ENCODE results near the gene NT5DC3. TPM values are rescaled to one million over a fixed set of nuclear protein-coding genes. Genes with fewer than 3 reads are reported as not detected.

NT5DC3 gene
- total RNA-seq, 1 experiment from 2014 or later: 9.5 TPM

DNA sequence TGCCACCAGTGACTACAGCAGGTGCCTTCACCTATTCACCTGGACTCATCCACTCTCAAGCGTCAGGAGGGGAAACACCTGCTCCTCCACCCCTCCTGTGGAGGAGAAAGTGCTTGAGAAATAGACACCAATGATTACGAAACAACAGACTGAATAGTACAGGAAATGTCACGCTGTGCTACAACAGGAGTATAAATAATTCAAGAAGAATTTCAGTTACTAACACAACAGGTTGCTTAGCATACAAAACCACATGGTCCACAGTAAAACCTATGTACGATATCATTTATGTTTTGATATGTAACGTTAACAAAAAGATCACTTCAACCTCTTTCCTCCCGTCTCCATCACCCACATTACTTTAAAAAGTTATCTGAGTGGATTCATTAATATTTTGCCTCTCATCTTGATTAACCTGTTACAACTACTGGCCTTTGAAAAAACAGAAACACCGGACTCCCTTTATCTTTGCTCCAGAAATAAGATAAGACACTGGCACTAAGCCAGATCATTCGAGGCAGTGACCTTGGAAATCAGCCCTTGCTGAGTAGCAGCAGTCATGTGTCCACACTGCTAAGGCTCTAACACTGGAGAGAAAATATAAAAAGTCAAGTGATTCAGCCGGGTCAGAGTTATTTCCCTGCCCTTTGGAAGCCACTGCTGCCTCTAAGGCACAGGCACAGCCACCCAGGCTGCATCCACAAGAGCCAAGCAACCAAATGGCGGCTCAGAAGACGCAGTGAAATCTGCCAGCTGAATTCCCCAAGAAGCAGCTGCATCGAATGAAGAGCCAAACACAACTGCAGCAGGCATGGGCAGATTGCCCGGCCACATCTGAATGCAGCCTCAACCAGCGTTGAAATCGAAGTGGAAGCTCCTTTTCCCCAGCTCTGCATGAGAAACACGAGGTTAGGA lies 40.9 kb downstream of the NT5DC3 start:
- Histone ChIP-seq H3K4me1 (peaks cover 15% of the 10 kb centered on the region), H3K9me3 (no peaks in the 10 kb centered on the region), H3K27me3 (replicated peaks; ENCODE audit: control insufficient read depth, insufficient read depth, low read length) (no peaks in the 10 kb centered on the region), H3K4me3 (ENCODE audit: low read depth, low read length) (no peak overlapping the region), H3K36me3 (ENCODE audit: control insufficient read depth, insufficient read depth, low read length) (no peaks in the 10 kb centered on the region)
- no peak overlapping the region for H3K27ac Mint-ChIP-seq (ENCODE audit: unreplicated experiment)
- H3K36me3 Mint-ChIP-seq (ENCODE audit: insufficient read depth, unreplicated experiment): peaks cover 21% of the 10 kb centered on the region
- intact Hi-C loops (cut with micrococcal nuclease; ENCODE audit: unreplicated experiment): no loop called here
- ChIA-PET POLR2A (no interaction called here), CTCF (no interaction called here)
- no peaks in the 10 kb centered on the region for H3K9me3 Mint-ChIP-seq (ENCODE audit: unreplicated experiment)
- TF ChIP-seq, protein P1, sequence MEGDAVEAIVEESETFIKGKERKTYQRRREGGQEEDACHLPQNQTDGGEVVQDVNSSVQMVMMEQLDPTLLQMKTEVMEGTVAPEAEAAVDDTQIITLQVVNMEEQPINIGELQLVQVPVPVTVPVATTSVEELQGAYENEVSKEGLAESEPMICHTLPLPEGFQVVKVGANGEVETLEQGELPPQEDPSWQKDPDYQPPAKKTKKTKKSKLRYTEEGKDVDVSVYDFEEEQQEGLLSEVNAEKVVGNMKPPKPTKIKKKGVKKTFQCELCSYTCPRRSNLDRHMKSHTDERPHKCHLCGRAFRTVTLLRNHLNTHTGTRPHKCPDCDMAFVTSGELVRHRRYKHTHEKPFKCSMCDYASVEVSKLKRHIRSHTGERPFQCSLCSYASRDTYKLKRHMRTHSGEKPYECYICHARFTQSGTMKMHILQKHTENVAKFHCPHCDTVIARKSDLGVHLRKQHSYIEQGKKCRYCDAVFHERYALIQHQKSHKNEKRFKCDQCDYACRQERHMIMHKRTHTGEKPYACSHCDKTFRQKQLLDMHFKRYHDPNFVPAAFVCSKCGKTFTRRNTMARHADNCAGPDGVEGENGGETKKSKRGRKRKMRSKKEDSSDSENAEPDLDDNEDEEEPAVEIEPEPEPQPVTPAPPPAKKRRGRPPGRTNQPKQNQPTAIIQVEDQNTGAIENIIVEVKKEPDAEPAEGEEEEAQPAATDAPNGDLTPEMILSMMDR (IDR thresholded peaks at IDR 0.05; ENCODE audit: insufficient read depth in 1 of 2, low read depth in 1 of 2, low read length in 1 of 2, severe bottlenecking in 1 of 2, unreplicated experiment in 1 of 2): no peak
- peaks cover 24% of the 10 kb centered on the region for H3K4me1 Mint-ChIP-seq (ENCODE audit: low read depth, unreplicated experiment)
- H3K27me3 Mint-ChIP-seq (ENCODE audit: insufficient read depth, unreplicated experiment): no peaks in the 10 kb centered on the region
- DNase-seq: no peak
- BruUV-seq (replicated peaks): no TSS peak
- H3K4me3 Mint-ChIP-seq (ENCODE audit: unreplicated experiment): no peak overlapping the region

DNA sequence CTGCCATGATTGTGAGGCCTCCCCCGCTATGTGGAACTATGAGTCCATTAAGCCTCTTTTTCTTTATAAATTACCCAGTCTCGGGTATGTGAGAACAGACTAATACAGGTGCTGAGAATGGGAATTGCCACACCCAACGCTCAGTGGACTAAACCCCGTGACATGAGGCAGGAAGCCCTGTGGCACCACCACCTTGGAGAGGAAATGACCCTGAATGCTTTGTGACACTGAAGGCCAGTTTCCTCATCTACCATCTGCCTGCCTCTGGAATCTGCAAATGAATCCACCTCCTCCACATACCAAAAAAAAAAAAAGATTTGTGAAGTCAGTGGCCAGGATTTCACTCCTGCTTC lies 41.6 kb downstream of the NT5DC3 start:
- Mint-ChIP-seq H3K36me3 (ENCODE audit: insufficient read depth, unreplicated experiment) (peaks cover 25% of the 10 kb centered on the region), H3K9me3 (ENCODE audit: unreplicated experiment) (no peaks in the 10 kb centered on the region), H3K4me1 (ENCODE audit: low read depth, unreplicated experiment) (peaks cover 18% of the 10 kb centered on the region), H3K4me3 (ENCODE audit: unreplicated experiment) (no peak overlapping the region), H3K27ac (ENCODE audit: unreplicated experiment) (no peak overlapping the region), H3K27me3 (ENCODE audit: insufficient read depth, unreplicated experiment) (no peaks in the 10 kb centered on the region)
- H3K4me3 ChIP-seq (ENCODE audit: low read depth, low read length): no peak overlapping the region
- intact Hi-C loops (cut with micrococcal nuclease; ENCODE audit: unreplicated experiment): no loop called here
- H3K36me3 ChIP-seq (ENCODE audit: control insufficient read depth, insufficient read depth, low read length): no peaks in the 10 kb centered on the region
- CTCF ChIA-PET: no interaction called here
- DNase-seq: no peak
- TF ChIP-seq, protein P1 (IDR thresholded peaks at IDR 0.05; ENCODE audit: insufficient read depth in 1 of 2, low read depth in 1 of 2, low read length in 1 of 2, severe bottlenecking in 1 of 2, unreplicated experiment in 1 of 2): no peak
- POLR2A ChIA-PET: no interaction called here
- no TSS peak for BruUV-seq (replicated peaks)
- no peaks in the 10 kb centered on the region for H3K9me3 ChIP-seq
- no peaks in the 10 kb centered on the region for H3K27me3 ChIP-seq (replicated peaks; ENCODE audit: control insufficient read depth, insufficient read depth, low read length)
- peaks cover 10% of the 10 kb centered on the region; the same call in 1 of the 2 replicates for H3K4me1 ChIP-seq

- Mint-ChIP-seq H3K4me1 (ENCODE audit: low read depth, unreplicated experiment) (peaks cover 12% of the 10 kb centered on the region), H3K9me3 (ENCODE audit: unreplicated experiment) (no peaks in the 10 kb centered on the region), H3K27me3 (ENCODE audit: insufficient read depth, unreplicated experiment) (no peaks in the 10 kb centered on the region), H3K36me3 (ENCODE audit: insufficient read depth, unreplicated experiment) (peaks cover 28% of the 10 kb centered on the region), H3K4me3 (ENCODE audit: unreplicated experiment) (no peak overlapping the region), H3K27ac (ENCODE audit: unreplicated experiment) (no peak overlapping the region)
- H3K27me3 ChIP-seq (replicated peaks; ENCODE audit: control insufficient read depth, insufficient read depth, low read length): no peaks in the 10 kb centered on the region
- H3K4me1 ChIP-seq: peaks cover 9% of the 10 kb centered on the region
- DNase-seq: no peak
- POLR2A ChIA-PET: no interaction called here
- BruUV-seq (replicated peaks): no TSS peak
- no peaks in the 10 kb centered on the region for H3K36me3 ChIP-seq (ENCODE audit: control insufficient read depth, insufficient read depth, low read length)
- CTCF ChIA-PET: no interaction called here
- H3K4me3 ChIP-seq (ENCODE audit: low read depth, low read length): no peak overlapping the region
- TF ChIP-seq, protein P1 (IDR thresholded peaks at IDR 0.05; ENCODE audit: insufficient read depth in 1 of 2, low read depth in 1 of 2, low read length in 1 of 2, severe bottlenecking in 1 of 2, unreplicated experiment in 1 of 2): no peak
- intact Hi-C loops (cut with micrococcal nuclease; ENCODE audit: unreplicated experiment): no loop called here
- H3K9me3 ChIP-seq: no peaks in the 10 kb centered on the region
Observed at GRCh38 chr12:103798586-103798985, 42.4 kb downstream of the NT5DC3 start.
